Fibroblast of the aortic adventitia (primary cell): Measurements from ENCODE around the gene EDEM3. TPM values are rescaled to one million over a fixed set of nuclear protein-coding genes. Genes with fewer than 3 reads are reported as not detected.

Experiments
- DNase-seq: peaks from one replicate; pipeline ENCODE4 v3.0.0-alpha.2; 2010; ENCODE audit warnings: low read depth
- H3K4me3 ChIP-seq: 2 replicates; pipeline ENCODE4 v1.5.1; 2011; ENCODE audit warnings: low read depth, mild to moderate bottlenecking, control low read depth, low read length, moderate library complexity
- total RNA-seq: library from RNA; depleted of rRNA; stranded (reverse); fragments of >200 nt; gene quantifications from 2 replicates; pipeline ENCODE4 v1.2.3, GENCODE V29; 2012; ENCODE audit warnings: low replicate concordance
- TF ChIP-seq, protein P1 (sequence below): IDR thresholded peaks from 2 replicates; pipeline ENCODE4 v1.5.1; 2011; ENCODE audit warnings: mild to moderate bottlenecking, low read length, control low read depth, inconsistent platforms; ENCODE audit not compliant: insufficient read depth

EDEM3 gene, protein sequence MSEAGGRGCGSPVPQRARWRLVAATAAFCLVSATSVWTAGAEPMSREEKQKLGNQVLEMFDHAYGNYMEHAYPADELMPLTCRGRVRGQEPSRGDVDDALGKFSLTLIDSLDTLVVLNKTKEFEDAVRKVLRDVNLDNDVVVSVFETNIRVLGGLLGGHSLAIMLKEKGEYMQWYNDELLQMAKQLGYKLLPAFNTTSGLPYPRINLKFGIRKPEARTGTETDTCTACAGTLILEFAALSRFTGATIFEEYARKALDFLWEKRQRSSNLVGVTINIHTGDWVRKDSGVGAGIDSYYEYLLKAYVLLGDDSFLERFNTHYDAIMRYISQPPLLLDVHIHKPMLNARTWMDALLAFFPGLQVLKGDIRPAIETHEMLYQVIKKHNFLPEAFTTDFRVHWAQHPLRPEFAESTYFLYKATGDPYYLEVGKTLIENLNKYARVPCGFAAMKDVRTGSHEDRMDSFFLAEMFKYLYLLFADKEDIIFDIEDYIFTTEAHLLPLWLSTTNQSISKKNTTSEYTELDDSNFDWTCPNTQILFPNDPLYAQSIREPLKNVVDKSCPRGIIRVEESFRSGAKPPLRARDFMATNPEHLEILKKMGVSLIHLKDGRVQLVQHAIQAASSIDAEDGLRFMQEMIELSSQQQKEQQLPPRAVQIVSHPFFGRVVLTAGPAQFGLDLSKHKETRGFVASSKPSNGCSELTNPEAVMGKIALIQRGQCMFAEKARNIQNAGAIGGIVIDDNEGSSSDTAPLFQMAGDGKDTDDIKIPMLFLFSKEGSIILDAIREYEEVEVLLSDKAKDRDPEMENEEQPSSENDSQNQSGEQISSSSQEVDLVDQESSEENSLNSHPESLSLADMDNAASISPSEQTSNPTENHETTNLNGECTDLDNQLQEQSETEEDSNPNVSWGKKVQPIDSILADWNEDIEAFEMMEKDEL
- total RNA-seq: 47.0 and 85.9 TPM in 2 replicates

DNA sequence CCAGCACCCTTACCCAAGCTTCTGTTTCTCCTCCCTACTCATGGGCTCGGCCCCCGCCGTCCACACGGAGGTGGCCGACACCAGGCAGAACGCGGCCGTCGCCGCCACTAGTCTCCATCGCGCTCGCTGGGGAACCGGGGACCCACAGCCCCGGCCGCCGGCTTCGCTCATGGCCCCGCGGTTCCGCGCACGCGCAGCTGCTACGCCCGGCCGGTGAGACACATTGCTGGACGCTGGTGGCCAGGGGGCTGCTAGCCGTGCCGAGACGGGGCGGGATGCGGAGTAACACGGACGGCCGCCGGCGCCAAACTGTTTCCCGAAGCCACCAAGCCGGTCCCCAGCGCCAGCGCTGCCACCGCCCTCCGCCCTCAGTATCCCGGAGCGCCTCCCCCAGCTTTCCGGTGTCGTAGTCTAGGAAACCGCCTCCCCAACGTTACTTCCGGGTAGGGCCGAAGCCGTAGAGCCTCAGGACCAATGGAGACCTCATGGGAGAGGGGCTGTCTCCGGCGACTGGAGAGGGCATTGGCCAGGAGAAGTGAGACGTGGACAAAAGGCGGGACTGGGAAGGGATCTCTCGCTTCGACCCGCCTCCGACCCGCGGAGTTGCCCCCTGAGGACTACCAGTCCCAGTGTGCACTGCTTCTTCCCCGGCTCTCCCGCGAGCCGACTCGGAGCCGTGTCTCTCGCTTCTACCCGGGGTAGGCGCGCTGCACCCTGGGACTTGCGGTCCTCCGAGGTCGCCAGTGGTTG lies at the start of gene EDEM3:
Gene EDEM3 (minus strand): TSS at position 383 of the 750 bp plus-strand sequence. CDS start 212 bp downstream, at position 171.
- H3K4me3 ChIP-seq: peak within 1 kb of the TSS; percentile 95
- TF ChIP-seq, protein P1, sequence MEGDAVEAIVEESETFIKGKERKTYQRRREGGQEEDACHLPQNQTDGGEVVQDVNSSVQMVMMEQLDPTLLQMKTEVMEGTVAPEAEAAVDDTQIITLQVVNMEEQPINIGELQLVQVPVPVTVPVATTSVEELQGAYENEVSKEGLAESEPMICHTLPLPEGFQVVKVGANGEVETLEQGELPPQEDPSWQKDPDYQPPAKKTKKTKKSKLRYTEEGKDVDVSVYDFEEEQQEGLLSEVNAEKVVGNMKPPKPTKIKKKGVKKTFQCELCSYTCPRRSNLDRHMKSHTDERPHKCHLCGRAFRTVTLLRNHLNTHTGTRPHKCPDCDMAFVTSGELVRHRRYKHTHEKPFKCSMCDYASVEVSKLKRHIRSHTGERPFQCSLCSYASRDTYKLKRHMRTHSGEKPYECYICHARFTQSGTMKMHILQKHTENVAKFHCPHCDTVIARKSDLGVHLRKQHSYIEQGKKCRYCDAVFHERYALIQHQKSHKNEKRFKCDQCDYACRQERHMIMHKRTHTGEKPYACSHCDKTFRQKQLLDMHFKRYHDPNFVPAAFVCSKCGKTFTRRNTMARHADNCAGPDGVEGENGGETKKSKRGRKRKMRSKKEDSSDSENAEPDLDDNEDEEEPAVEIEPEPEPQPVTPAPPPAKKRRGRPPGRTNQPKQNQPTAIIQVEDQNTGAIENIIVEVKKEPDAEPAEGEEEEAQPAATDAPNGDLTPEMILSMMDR: no peak
- peak; percentile 99 for DNase-seq

DNA sequence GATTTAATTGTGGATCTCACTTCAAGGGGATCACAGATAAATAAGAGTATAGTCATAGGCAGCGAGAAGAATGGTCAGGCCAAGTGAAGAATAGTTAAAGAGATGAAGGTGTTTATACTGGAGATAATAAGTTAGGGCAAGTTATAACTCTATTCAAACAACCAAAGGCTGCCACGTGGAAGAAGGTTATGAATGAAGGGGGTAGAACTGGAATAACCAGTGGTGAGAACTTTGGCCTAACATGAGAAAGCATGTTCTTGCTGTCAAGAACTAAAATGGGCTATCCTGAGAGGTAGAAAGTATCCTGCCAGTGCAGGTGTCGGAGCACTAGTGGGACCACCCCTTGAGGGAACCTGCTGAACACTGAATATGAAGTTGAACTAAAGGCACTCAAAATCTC lies 49.6 kb upstream of the EDEM3 start:
- TF ChIP-seq, protein P1: no peak
- no peak for DNase-seq
- no peak overlapping the region for H3K4me3 ChIP-seq

DNA sequence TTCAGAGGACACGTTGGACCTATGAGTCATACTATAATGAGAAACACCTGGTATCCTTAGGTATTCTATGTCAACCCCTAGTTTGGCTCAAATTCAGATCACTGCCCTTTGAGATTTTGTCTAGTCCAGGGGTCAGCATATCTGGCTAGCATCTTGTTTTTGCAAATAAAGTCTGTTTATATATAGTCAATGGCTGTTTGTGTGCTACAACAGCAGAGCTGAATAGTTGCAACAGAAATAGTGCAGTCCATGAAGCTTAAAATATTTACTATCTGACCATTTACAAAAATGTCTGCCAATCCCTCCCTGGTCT lies 48.5 kb upstream of the EDEM3 start:
- TF ChIP-seq, protein P1: no peak
- peak; percentile 48 for DNase-seq
- H3K4me3 ChIP-seq: no peak overlapping the region

DNA sequence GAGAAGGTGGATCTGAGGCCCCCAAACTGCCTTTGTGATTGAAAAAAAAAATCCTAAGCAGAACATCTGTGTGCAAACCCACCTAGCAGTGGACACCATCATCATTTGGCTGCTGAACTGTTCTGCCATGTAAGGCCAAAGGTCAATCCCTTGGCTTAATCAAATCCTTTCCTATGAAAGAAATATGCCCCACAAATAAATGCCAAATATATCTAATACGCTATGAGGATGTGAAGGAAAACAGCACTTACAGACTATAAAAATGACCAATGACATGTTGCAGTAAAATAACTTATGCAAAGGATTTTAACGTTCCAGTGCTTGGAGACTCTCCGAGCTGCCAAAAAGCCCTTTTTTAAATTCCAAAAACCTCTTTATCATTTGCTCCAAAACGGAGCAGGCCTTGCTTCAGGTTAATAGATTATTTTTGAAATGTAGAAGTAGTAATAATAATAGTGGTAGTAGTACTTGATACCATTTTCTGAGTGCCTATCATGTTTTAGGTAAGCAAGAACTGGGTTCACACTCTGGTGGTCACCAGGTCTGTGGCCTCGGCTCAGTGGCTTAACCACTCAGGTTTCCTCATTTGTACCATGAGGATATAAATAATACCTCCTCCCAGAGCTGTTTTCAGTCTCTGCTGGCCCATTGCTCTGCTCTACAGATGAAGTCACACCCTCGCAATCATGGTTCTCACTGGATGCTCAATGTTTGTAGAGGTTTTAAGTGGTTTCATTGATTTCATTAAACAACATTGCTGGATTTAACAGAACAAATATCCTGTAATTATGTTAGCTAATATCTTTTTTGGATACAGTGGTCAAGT lies 47.9 kb upstream of the EDEM3 start:
- TF ChIP-seq, protein P1: no peak
- H3K4me3 ChIP-seq: no peak overlapping the region
- DNase-seq: no peak

DNA sequence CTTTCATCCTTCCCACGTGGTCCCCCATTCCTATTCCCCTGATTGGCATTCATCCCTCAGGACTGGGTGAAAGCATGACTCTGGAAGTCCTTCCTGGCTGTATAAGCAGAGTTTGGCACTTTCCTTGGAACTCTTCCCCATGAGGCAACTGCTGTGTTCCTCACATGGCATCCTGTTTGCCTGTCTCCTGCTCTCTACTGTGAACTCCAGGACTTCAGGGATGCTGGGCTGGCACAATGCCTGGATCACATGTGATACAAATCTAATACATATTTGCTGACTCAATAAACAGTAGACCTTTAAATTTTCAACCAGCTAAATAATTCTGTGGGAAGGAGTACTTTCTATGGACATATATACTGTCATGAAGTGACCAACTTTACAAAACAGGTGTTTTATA lies 46.8 kb upstream of the EDEM3 start:
- peak; percentile 75 for DNase-seq
- H3K4me3 ChIP-seq: no peak overlapping the region
- TF ChIP-seq, protein P1: no peak

DNA sequence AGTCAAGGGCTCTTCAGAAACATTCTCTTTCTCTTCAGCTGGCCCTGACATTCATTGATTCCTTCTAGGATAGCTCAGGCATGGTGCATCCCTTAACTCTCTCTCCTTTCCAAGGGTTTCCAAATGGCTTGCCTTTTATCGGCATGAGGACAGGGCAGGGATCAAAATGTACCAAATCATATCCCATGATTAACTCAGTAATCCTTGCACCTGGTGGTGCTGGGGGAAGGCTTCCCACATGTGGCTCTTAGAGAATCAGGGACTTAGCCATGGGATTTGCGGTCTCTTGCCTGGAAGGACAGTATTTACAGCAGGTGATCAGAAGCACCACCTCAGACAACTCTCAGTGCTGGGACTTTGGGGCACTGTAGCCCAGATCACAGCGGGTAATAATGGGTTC lies 46.2 kb upstream of the EDEM3 start:
- no peak for DNase-seq
- no peak overlapping the region for H3K4me3 ChIP-seq
- TF ChIP-seq, protein P1: no peak
